HG02970 (cell line): Measurements from ENCODE around the gene LUC7L2.
"Not testable (repeated sequence)": the region's sequence is repeated elsewhere in the genome, so short reads cannot be mapped to it uniquely, and the experiment has no call there.

Experiments
- ATAC-seq: cut with Tn5 transposase; IDR thresholded peaks from one replicate; pipeline ENCODE4 v1.9.1; 2021; ENCODE audit warnings: mild to moderate bottlenecking, moderate library complexity, moderate number of reproducible peaks; ENCODE audit not compliant: unreplicated experiment, low FRiP score

The LUC7L2 gene

DNA sequence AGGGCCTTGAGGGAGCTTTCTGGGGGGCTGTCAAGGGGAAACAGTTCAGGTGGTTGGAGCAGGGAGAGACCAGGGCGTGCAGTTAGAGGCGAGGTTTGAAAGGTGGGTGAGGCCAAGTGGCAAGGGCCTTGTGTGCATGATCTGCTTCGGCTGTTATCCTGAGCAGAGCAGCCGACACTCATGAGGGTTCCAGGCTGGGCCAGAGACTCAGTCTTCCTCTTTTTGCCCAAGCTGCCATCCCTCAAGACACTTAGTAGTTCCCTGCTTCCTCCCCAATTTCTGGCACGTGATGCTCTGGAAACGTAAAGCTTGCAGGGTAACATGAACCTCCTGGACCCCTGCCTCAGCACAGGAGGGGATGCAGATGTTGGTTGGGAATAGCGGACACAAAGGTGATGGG is 79.7 kb downstream of the LUC7L2 start:
- ATAC-seq = no peak

DNA sequence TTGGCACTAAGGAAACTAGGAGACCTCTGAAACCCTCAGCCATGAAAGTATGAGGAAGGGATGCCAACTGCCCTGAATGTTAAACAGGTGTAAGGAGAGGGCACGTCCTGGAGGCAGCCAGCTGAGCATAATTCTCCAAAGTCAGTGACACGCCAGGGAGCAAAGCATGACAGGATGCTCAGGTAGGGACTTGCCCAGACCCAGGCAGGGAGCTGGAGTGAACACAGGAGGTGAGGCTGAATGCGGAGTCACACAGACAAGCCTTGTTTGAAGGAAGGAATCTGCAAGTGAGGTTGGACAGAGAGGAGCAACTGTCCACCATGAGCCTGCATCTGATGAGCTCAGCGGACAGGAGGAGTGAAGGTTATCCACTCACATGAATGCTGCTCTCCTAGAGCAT is 82.3 kb downstream of the LUC7L2 start:
- ATAC-seq = no peak

DNA sequence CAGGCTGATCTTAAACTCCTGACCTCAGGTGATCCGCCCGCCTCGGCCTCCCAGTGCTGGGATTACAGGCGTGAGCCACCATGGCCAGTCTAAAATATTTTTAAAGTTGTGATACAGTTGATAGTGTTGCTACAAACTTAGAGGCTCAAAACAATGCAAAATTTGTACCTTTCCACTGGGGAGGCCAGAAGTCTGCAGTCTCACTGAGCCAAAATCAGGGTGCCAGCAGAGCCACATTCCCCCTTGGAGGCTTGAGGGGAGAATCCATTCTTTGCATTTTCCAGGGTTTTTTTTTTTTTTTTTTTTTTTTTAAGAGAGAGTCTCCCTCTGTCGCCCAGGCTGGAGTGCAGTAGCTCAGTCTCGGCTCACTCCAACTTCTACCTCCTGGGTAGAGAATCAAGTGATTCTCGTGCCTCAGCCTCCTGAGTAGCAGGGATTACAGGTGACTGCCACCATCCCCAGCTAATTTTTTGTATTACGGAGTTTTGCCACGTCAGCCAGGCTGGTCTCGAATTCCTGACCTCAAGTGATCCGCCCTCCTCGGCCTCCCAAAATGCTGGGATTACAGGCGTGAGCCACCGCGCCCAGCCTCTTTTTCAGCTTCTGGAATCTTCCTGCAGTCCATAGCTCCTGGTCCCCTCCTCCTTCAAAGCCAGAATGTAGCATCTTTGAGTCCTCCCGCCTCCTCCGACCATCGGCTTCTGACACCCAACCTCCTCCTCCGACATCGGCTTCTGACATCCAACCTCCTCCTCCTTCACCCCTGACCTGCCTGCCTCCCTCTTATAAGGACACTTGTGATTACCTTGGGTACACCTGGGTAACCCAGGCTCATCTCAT is 86.6 kb downstream of the LUC7L2 start:
- ATAC-seq = no peak

DNA sequence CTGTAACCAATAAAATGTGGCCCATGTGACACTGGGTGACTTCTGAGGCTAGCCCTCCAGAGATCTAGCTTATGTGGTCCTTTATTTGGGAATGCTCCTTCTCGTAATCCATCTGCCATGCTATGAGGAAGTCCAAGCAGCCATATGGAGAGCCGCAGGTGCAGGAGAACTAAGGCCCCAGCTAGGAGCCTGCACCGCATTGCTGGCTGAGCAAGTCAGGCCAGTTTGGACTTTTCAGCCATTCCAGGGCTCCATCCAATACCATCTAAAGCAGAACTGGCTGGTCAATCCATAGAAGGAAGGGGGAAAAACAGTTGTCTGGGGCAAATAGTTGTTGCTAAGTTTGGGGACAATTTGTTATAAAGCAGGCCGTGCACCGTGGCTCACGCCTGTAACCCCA is 91.2 kb downstream of the LUC7L2 start:
- no peak for ATAC-seq

DNA sequence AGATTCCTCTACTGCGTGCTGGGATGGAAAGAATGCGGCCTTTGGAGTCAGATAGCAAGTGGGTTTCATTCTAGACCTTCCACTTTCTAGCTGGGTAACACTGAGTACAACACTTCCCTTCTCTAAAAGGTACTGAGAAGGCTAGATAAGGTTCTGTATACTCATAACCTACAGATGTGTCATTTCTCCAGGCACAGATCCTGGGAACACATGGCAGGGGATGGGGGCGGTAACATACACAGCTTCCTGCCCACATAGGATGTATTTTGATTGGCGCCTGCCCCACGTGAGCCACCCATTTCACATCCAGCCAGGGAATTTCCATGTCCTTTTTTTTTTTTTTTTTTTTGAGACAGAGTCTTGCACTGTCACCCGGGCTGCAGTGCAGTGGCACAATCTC is 91.9 kb downstream of the LUC7L2 start:
- no peak for ATAC-seq

DNA sequence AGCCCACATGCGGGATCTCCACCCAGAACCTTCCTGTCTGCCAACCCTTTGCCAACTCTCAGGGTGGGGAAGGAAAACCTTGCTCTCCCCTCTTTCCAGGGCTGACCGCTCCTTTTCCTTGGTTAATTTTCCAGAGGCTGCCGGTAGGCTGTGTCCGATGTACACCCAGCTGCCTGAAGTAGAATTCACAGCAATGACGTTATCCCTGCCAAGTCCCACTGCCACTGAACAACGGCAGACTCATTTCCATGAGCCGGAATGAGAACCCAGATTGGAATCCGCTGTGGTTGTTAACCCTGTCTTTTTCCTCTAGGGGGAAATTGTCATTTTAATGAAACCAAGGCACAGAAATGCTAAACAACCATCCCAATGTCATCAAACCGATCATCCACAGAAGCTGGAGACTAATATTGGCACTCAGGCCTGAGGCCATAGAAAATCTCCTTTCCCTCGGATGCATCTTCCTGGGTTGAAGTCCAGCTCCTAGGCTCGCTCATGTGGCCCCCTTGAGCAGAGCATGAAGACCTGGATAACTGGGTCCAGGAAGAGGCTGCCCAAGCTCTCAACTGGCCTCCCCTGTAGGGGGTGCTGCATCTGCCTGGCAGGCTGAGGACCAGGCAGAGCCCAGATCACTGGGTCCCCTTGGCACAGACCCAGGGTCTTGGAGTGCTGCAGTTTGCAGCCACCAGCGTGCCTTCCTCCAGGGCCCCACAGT is 93.4 kb downstream of the LUC7L2 start:
- ATAC-seq = no peak

DNA sequence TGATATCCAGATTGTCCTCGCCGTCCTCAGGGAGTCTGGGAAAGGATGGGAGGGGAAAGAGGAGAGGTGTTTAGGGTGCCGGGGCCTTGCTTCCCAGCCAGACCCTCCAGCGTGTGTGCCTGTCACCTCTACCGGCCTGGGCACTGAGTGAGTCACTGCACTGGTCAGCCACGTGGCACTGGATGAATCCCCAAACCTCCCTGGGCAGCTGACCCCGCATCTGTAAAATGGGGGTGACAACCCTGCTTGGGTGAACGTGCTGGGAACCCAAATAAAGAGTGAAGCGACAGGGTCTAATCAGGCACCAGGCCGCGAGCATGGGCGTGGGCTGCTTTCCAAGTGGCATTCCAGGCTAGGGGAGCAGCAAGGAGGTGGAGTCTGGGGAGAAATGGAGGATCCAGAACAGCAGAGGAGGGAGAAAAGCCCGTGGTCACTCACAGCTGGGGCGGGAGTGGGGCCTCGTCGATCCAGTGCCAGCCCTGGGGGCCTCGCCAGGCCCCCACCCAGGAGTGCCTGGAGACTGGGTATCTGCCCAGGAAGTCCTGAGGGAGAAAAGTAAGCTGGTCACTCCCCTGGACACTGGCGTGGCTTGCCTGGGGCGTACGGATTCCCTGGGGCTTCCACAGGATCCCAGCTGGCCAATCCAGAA is 94.1 kb downstream of the LUC7L2 start:
- ATAC-seq = no peak

DNA sequence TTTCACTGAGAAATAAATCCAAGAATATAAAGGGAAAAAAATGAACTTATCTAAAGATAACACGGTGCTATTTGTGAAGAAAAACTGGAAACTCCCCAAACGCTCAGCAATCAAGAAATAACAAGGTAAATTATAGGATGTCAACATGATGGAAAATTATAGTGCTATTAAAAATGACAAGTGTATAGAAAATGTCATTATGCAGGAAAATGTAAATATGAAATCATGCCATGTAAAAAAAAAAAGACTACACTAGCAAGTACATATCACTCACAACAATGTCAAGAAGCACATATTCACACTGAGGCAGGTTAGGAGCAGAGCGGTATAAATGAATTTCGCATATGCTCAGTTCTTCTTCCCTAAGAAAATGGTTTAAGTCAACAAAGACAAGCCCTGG is 96.1 kb downstream of the LUC7L2 start:
- no peak for ATAC-seq

DNA sequence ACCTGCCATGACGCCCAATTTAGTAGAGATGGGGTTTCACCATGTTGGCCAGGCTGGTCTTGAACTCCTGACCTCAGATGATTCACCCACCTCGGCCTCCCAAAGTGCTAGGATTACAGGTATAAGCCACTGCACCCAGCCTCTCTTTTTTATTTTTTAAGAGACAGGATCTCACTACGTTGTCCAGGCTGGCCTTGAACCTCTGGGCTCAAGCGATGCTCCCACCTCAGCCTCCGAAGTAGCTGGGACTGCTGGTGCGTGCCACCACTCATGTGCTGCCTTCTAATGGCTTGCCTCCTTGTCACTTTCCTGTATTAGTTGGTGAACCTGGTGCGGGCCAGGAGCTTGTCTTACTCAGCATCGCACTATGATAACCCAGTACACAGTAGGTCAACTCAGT is 96.8 kb downstream of the LUC7L2 start:
- no peak for ATAC-seq

DNA sequence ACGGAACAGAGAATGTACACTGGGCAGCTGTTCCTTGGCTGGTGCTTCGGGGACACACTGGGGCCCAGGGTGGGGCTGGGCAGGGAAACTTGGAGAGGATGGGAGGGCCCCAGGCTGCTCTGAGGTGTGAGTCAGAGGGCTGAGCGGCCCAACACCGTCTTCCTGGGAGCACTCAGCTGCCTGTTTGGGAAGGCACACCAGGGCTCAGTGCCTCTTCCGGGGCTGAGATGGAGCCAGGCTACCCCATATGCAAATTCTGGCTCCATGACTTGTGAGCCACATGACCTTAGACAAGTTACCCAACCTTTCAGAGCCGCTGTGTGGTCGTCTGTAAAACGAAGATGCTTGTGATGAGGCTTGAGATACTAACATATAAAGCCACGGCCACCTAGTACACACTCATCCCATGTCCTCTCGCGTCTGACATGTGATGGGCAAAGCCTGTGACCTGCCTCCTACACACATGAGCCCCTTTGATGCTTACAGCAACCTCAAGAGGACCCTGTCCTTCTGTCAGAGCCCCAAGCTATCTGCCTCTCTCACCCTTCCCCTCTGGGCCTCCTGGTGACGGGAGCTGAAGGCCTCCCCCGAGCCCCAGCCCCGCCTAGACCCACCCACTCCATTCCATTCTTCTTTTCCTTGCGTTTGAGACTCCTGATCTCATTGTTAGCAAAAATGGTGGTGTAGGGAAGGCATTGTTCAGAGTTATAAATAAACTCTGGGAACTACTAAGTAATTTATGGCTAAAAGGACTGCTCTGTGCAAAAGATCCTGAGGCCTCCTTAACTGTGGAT is 97.7 kb downstream of the LUC7L2 start:
- no peak for ATAC-seq

DNA sequence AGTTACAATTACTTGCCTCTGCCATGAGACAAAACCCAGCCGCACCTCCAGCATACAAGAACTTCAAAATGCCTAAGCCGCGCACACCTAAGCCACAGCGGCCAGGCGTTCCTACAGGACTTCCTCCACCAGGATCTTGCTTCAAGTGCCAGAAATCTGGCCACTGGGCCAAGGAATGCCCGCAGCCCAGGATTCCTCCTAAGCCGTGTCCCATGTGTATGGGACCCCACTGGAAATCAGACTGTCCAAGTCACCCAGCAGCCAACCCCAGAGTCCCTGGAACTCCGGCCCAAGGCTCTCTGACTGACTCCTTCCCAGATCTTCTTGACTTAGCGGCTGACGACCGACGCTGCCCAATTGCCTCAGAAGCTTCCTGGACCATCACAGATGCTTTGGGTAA is 103.7 kb downstream of the LUC7L2 start:
- not testable (repeated sequence) for ATAC-seq

DNA sequence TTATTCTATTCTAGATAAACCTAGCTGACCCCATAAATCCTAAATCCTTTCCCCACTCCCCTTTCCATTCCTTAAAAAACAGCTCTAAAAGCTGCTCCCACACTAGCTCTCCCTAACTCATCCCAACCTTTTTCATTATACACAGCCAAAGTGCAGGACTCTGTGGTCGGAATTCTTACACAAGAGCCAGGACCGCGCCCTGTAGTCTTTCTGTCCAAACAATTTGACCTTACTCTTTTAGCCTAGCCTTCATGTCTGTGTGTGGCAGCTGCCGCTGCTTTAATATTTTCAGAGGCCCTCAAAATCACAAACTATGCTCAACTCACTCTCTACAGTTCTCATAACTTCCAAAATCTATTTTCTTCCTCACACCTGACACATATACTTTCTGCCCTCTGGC is 104.8 kb downstream of the LUC7L2 start:
- not testable (repeated sequence) for ATAC-seq

DNA sequence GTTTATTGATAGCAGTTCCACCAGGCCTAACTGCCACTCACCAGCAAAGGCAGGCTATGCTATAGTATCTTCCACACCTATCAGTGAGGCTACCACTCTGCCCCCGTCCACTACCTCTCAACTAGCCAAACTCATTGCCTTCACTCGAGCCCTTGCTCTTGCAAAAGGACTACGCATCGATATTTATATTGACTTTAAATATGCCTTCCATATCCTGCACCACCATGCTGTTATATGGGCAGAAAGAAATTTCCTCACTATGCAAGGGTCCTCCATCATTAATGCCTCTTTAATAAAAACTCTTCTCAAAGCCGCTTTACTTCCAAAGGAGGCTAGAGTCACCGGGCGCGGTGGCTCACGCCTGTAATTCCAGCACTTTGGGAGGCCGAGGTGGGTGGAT is 105.4 kb downstream of the LUC7L2 start:
- not testable (repeated sequence) for ATAC-seq

DNA sequence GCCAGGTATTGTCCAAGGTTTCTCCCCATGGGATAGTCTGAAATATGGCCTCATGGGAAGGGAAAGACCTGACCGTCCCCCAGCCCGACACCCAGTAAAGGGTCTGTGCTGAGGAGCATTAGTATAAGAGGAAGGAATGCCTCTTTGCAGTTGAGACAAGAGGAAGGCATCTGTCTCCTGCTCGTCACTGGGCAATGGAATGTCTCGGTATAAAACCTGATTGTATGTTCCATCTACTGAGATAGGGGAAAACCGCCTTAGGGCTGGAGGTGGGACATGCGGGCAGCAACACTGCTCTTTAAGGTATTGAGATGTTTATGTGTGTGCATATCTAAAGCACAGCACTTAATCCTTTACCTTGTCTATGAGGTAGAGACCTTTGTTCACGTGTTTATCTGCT is 108.0 kb downstream of the LUC7L2 start:
- ATAC-seq = not testable (repeated sequence)

DNA sequence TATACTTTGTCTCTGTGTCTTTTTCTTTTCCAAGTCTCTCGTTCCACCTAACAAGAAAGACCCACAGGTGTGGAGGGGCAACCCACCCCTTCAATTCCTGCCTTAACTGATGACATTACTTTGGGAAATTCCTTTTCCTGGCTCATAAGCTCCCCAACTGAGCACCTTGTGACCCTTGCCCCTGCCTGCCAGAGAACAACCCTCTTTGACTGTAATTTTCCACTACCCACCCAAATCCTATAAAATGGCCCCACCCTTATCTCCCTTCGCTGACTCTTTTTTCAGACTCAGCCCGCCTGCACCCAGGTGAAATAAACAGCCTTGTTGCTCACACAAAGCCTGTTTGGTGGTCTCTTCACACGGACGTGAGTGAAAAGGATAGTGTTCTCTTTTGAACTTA is 108.6 kb downstream of the LUC7L2 start:
- ATAC-seq = not testable (repeated sequence)

DNA sequence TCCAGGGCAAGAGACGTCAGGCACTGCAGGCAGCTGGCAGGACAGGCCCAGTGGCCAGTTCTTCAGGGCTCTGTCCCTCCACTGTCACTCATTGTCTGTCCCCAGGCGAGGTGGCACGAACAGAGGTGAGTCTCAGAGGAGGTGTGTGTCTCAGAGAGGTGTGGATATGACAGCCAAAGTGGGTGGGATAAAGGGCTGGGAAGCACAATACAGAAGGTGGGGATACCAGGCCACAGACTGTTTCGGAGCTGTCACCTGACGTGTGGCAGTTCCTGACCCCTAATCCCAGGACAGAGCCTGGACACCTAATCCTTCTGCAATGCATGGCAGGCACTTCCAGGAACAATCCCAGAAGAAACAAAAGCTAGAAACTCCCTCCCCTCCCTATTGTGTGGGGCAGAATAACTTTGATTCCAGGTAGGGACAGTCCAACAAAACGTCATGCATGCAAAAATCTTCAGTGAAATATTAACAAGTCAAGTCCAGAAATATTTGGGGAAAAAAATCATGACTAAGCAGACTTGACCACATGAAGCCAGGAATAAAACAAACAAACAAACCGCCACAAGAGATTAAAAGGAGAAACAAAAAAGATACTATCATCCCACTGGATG is 112.2 kb downstream of the LUC7L2 start:
- no peak for ATAC-seq
